Suprapubic skin (tissue), 4 donors: ENCODE data around the gene ADK. TPM values are rescaled to one million over a fixed set of nuclear protein-coding genes. Genes with fewer than 3 reads are reported as not detected.

ENCODE experiments used
- DNase-seq, 2 donors: peaks; one replicate each; pipeline ENCODE4 v3.0.0-alpha.2; 2019; ENCODE audit warnings: low spot score in 2 of 2
- H3K27ac ChIP-seq: fragments of 200-600 bp; sonication (generic); one replicate; pipeline ENCODE4 v1.5.1; 2019
- H3K27me3 ChIP-seq: fragments of 200-600 bp; sonication (generic); one replicate; pipeline ENCODE4 v1.5.1; 2019
- H3K36me3 ChIP-seq: fragments of 200-600 bp; sonication (generic); one replicate; pipeline ENCODE4 v1.5.1; 2019
- H3K4me1 ChIP-seq: fragments of 200-600 bp; sonication (generic); one replicate; pipeline ENCODE4 v1.5.1; 2019
- H3K4me3 ChIP-seq: fragments of 200-600 bp; sonication (generic); one replicate; pipeline ENCODE4 v1.5.1; 2019; ENCODE audit warnings: mild to moderate bottlenecking
- H3K9me3 ChIP-seq: fragments of 200-600 bp; sonication (generic); one replicate; pipeline ENCODE4 v1.5.1; 2019
- EP300 ChIP-seq: sonication (generic); formaldehyde crosslinking; IDR thresholded peaks from one replicate; pipeline ENCODE4 v1.6.1; 2017; ENCODE audit warnings: antibody characterized with exemption
- POLR2A ChIP-seq, 2 donors: fragments of 450-650 bp; IDR thresholded peaks; one replicate each; pipeline ENCODE4 v1.6.1; 2017; ENCODE audit warnings: antibody characterized with exemption in 2 of 2, mild to moderate bottlenecking in 2 of 2, moderate library complexity in 2 of 2
- POLR2AphosphoS5 ChIP-seq, 3 donors: sonication (generic); formaldehyde crosslinking; IDR thresholded peaks; one replicate each; pipeline ENCODE4 v1.6.1; 2017; ENCODE audit warnings: antibody characterized with exemption in 3 of 3
- WGBS: methylation state at CpG from one replicate; pipeline ENCODE4 v1.1.5; 2018; 5-methylcytosine and 5-hydroxymethylcytosine counted together
- total RNA-seq, 4 donors: library from RNA; depleted of rRNA; stranded (reverse); fragments of >200 nt; gene quantifications; one replicate each; pipeline ENCODE4 v1.1.0, GENCODE V29; 2016
- TF ChIP-seq, protein P1 (sequence below), 2 donors: fragments of 200-600 bp in 1 of 2; fragments of 450-650 bp in 1 of 2; sonication (generic) in 1 of 2; IDR thresholded peaks; one replicate each; pipeline ENCODE4 v1.5.1; 2016 to 2019; ENCODE audit warnings: antibody characterized with exemption in 2 of 2, mild to moderate bottlenecking in 1 of 2, moderate library complexity in 1 of 2

ADK gene
- total RNA-seq, 4 donors from 2014 or later = 33.0 to 57.3 (median 48.0) TPM

DNA sequence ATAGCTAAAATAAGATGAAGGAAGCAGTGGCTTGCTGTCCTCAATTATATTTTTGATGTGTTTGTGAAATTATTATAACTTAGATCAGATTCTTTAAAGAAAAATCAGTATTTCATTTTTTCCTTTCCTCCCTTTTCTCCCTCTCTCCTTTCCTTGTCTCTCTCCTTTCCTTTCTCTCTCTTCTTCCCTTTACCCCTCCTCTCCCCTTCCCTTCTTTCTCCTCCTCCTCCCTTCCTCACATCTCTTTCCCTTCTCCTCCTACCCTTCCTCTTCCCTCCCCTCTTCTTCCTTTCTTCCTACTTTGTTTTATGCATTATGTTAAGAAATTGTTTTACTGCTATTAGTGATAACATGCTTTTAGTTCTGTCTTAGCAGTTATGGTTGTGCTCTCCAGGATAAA lies 171.5 kb downstream of the ADK start:
- TF ChIP-seq POLR2A (IDR thresholded peaks at IDR 0.05) (no peak), POLR2AphosphoS5 (IDR thresholded peaks at IDR 0.05) (no peak), EP300 (no peak)
- TF ChIP-seq, protein P1, sequence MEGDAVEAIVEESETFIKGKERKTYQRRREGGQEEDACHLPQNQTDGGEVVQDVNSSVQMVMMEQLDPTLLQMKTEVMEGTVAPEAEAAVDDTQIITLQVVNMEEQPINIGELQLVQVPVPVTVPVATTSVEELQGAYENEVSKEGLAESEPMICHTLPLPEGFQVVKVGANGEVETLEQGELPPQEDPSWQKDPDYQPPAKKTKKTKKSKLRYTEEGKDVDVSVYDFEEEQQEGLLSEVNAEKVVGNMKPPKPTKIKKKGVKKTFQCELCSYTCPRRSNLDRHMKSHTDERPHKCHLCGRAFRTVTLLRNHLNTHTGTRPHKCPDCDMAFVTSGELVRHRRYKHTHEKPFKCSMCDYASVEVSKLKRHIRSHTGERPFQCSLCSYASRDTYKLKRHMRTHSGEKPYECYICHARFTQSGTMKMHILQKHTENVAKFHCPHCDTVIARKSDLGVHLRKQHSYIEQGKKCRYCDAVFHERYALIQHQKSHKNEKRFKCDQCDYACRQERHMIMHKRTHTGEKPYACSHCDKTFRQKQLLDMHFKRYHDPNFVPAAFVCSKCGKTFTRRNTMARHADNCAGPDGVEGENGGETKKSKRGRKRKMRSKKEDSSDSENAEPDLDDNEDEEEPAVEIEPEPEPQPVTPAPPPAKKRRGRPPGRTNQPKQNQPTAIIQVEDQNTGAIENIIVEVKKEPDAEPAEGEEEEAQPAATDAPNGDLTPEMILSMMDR (IDR thresholded peaks at IDR 0.05) = no peak
- DNase-seq = no peak
- no peak overlapping the region for H3K4me3 ChIP-seq
- H3K4me1 ChIP-seq = no peaks in the 10 kb centered on the region
- H3K27ac ChIP-seq = no peak overlapping the region
- H3K9me3 ChIP-seq = no peaks in the 10 kb centered on the region
- peaks cover 4% of the 10 kb centered on the region for H3K36me3 ChIP-seq
- H3K27me3 ChIP-seq = no peaks in the 10 kb centered on the region

DNA sequence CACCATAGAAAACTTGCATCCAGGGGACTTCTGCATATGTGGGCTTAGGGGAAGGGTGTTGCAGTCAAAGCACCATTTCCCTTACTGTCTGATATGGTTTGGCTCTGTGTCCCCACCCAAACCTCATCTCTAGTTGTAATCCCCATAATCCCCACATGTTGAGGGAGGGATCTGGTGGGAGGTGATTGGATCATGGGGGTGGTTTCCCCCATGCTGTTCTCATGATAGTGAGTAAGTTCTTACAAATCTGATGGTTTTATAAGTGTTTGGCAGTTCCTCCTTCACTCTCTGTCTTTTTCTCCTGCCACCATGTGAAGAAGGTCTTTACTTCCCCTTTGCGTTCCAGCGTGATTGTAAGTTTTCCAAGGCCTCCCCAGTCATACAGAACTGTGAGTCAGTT lies 177.4 kb downstream of the ADK start:
- WGBS = 87% methylated on average over 2 of the region's 2 CpGs
- Histone ChIP-seq H3K9me3 (no peaks in the 10 kb centered on the region), H3K4me1 (no peaks in the 10 kb centered on the region), H3K4me3 (no peak overlapping the region), H3K27ac (no peak overlapping the region), H3K36me3 (peaks cover 8% of the 10 kb centered on the region), H3K27me3 (no peaks in the 10 kb centered on the region)
- TF ChIP-seq POLR2AphosphoS5 (IDR thresholded peaks at IDR 0.05) (no peak), POLR2A (IDR thresholded peaks at IDR 0.05) (no peak), EP300 (no peak)
- TF ChIP-seq, protein P1 (IDR thresholded peaks at IDR 0.05) = no peak
- no peak for DNase-seq

DNA sequence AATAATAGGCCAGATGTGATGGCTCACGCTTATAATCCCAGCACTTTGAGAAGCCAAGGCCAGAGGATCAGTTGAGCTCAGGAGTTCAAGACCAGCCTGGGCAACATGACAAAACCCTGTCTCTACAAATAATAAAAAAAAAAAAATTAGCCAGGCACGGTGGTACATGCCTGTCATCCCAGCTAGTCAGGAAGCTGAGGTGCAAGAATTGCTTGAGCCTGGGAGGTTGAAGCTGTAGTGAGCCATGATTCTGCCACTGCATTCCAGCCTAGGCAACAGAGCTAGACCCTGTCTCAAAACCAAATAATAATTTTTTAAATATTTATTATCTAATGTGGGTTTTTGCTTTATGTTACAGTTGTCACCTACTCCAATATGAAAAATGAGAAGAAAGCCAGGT lies 178.9 kb downstream of the ADK start:
- WGBS = 69% methylated on average over 2 of the region's 2 CpGs
- TF ChIP-seq, protein P1 (IDR thresholded peaks at IDR 0.05) = no peak
- no peak for TF ChIP-seq EP300
- TF ChIP-seq POLR2A (IDR thresholded peaks at IDR 0.05) = no peak
- no peak for TF ChIP-seq POLR2AphosphoS5 (IDR thresholded peaks at IDR 0.05)
- H3K27ac ChIP-seq = no peak overlapping the region

DNA sequence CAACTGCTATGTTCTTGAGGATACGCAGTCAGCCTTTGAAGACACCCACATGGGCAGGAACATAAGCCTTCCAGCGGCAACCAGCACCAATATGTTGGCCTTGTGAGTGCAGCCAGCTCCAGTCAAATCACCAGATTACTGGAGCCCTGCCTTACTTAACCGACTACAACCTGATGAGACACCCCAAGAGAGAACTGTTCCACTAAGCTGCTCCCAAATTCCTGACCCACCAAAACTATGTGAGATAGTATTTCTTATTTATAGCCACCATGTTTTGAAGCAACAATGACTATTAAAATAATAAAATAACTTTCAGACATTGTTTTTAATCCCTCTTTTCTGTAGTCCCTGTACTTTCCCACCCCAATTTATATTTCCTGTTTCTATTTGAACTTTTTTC lies 179.6 kb downstream of the ADK start:
- Histone ChIP-seq H3K36me3 (peaks cover 4% of the 10 kb centered on the region), H3K4me1 (no peaks in the 10 kb centered on the region), H3K9me3 (no peaks in the 10 kb centered on the region), H3K27me3 (no peaks in the 10 kb centered on the region), H3K27ac (no peak overlapping the region), H3K4me3 (no peak overlapping the region)
- DNase-seq = no peak
- WGBS = 97% methylated on average over 3 of the region's 3 CpGs
- TF ChIP-seq EP300 (no peak), POLR2AphosphoS5 (IDR thresholded peaks at IDR 0.05) (no peak), POLR2A (IDR thresholded peaks at IDR 0.05) (no peak)
- TF ChIP-seq, protein P1 (IDR thresholded peaks at IDR 0.05) = no peak

More for the DNA sequence above, 178.9 kb downstream of the ADK start:
- DNase-seq = no peak
- no peaks in the 10 kb centered on the region for H3K27me3 ChIP-seq
- no peaks in the 10 kb centered on the region for H3K4me1 ChIP-seq
- H3K4me3 ChIP-seq = no peak overlapping the region
- peaks cover 4% of the 10 kb centered on the region for H3K36me3 ChIP-seq
- H3K9me3 ChIP-seq = no peaks in the 10 kb centered on the region

DNA sequence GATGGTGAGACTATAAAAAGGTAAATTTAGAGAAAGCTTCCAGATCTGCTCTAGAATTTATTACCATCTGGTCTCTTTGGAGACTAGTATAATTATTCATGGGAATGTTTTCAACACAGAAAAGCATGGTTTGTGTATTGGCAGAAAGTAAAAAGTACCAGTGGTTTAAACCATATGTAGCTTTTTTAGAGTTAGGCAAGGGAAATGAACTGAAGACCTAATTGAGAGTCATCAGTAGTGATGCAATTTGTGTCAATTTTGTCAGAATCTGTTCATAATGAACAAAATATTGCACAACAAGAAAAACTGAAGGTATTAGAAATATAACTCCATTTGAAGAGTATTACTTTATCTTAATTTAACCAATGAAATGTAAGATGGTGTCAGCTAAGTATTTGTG lies 181.4 kb downstream of the ADK start:
- H3K4me1 ChIP-seq = no peaks in the 10 kb centered on the region
- no peak overlapping the region for H3K27ac ChIP-seq
- H3K36me3 ChIP-seq = peaks cover 4% of the 10 kb centered on the region
- no peaks in the 10 kb centered on the region for H3K9me3 ChIP-seq
- H3K4me3 ChIP-seq = no peak overlapping the region
- no peaks in the 10 kb centered on the region for H3K27me3 ChIP-seq
- TF ChIP-seq POLR2AphosphoS5 (IDR thresholded peaks at IDR 0.05) (no peak), EP300 (no peak), POLR2A (IDR thresholded peaks at IDR 0.05) (no peak)
- TF ChIP-seq, protein P1 (IDR thresholded peaks at IDR 0.05) = no peak
- no peak for DNase-seq
